Dendritic cell treated with granulocyte-macrophage colony-stimulating factor and Interleukin-4, amounts not matched to agents 40 ng/mL and 50 ng/mL, for 4 days (primary cell): Measurements from ENCODE around the gene CALHM2.
A peak's percentile ranks its signal among the peaks of the same experiment; 100 is the strongest.

ENCODE experiments used
- H3K27ac Mint-ChIP-seq: one replicate; pipeline ENCODE4 v1.8.0; 2022; ENCODE audit warnings: mild to moderate bottlenecking, mixed read lengths
- H3K27me3 Mint-ChIP-seq: one replicate; pipeline ENCODE4 v1.8.0; 2022; ENCODE audit warnings: mild to moderate bottlenecking, mixed read lengths
- H3K36me3 Mint-ChIP-seq: one replicate; pipeline ENCODE4 v1.8.0; 2022; ENCODE audit warnings: low read depth, mixed read lengths
- H3K4me1 Mint-ChIP-seq: one replicate; pipeline ENCODE4 v1.8.0; 2022; ENCODE audit warnings: low read depth, mixed read lengths
- H3K4me3 Mint-ChIP-seq: one replicate; pipeline ENCODE4 v1.8.0; 2022; ENCODE audit warnings: mild to moderate bottlenecking, moderate library complexity, mixed read lengths
- H3K9me3 Mint-ChIP-seq: one replicate; pipeline ENCODE4 v1.8.0; 2022; ENCODE audit warnings: mixed read lengths
- intact Hi-C: fragments of 100-400 bp; cut with micrococcal nuclease; formaldehyde crosslinking; loops from one replicate; pipeline ENCODE4 v1.15.0; 2022

The CALHM2 gene

DNA sequence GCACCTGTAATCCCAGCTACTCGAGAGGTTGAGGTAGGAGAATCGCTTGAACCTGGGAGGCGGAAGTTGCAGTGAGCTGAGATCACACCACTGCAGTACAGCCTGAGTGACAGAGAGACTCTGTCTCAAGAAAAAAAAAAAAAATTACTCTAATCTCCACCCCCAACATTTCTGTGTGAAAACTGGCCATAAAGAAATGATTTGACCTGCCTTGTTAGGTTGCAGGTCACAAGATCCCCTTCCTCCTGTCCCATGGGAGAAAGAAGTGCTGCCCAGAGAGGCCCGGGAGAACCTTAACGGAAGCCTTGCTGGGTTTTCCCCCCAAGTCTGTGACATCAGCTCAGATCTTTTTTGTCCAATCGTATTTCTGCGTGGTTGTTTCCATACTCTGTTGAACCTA lies 15.2 kb upstream of the CALHM2 start:
- intact Hi-C loops = no loop called here
- H3K4me1 Mint-ChIP-seq = peaks cover 82% of the 10 kb centered on the region
- no peak overlapping the region for H3K4me3 Mint-ChIP-seq
- H3K27ac Mint-ChIP-seq = peak overlapping the region; percentile 65
- no peaks in the 10 kb centered on the region for H3K9me3 Mint-ChIP-seq
- no peaks in the 10 kb centered on the region for H3K36me3 Mint-ChIP-seq
- H3K27me3 Mint-ChIP-seq = no peaks in the 10 kb centered on the region

DNA sequence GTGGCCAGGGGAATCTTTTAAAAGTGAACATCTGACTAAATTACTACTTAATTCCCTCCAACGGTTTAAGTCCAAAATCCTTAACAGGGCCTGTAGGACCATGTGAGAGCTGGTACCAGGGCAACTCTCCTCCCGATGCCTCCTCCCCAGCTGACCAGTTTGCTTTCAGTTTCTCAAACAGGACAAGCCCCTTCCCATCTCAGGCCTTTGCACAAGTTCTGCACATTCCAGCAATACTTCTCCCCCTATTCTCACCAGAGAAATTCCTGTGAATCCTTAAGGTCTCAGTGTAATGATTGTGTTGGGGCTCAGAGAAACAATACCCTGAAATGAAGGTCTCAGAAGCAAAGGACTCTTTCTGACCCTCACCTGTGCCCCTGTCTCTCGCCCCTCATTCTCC lies 14.6 kb upstream of the CALHM2 start:
- no peaks in the 10 kb centered on the region for H3K27me3 Mint-ChIP-seq
- H3K9me3 Mint-ChIP-seq = no peaks in the 10 kb centered on the region
- peak overlapping the region; percentile 65 for H3K27ac Mint-ChIP-seq
- H3K4me1 Mint-ChIP-seq = peaks cover 75% of the 10 kb centered on the region
- H3K4me3 Mint-ChIP-seq = no peak overlapping the region
- intact Hi-C loops = no loop called here
- no peaks in the 10 kb centered on the region for H3K36me3 Mint-ChIP-seq

DNA sequence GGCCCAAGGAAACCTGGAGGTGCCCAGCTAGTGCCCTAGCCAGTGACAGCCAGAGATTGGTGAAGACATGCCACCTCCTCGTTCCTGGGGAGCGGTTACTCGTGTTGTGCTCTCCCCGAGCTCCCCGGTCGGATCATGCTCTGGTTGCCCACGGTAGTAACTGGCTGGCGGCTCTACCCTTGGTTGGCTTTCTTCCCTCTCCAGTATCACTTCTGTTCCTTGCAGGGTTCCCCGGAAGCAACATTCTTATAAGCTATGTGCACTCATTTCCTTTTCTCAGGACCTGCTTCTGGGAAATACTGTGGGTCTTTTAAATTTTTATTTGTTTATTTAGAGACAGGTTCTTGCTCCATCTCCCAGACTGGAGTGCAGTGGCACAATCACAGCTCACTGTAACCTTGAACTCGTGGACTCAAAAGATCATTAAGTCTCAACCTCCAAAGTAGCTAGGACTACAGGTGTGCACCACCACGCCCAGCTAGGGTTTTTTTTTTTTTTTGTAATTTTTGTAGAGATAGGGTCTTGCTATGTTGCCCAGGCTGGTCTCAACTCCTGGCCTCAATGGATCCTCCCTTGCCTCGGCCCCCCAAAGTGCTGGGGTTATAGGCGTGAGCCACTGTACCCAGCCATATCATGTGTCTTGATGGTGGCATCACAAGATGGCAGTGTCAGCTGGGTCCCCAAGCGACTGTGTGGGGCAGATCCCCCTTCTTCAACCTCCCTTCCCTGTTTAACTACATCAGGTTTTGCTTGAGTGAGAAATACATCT lies 13.4 kb upstream of the CALHM2 start:
- intact Hi-C loops = no loop called here
- no peaks in the 10 kb centered on the region for H3K27me3 Mint-ChIP-seq
- no peaks in the 10 kb centered on the region for H3K9me3 Mint-ChIP-seq
- peak overlapping the region; percentile 77 for H3K27ac Mint-ChIP-seq
- no peaks in the 10 kb centered on the region for H3K36me3 Mint-ChIP-seq
- peak overlapping the region; percentile 33 for H3K4me3 Mint-ChIP-seq
- H3K4me1 Mint-ChIP-seq = peaks cover 64% of the 10 kb centered on the region

DNA sequence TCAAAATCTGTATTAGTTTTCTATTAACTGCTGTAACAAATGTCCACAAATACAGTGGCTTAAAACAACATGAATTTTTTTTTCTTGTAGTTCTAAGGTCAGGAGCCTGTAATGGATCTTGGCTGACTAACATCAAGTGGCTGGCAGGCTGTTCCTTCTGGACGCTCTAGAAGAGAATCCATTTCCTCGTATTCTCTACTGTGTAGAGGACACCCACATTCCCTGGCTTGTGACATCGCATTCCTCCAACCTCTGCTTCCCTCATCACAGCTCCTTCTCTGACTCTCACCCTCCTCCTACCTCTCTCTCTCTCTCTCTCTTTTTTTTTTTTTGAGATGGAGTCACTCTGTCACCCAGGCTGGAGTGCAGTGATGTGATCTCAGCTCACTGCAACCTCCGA lies 11.3 kb upstream of the CALHM2 start:
- Mint-ChIP-seq H3K27me3 (no peaks in the 10 kb centered on the region), H3K9me3 (no peaks in the 10 kb centered on the region), H3K36me3 (no peaks in the 10 kb centered on the region), H3K27ac (peak overlapping the region; percentile 43), H3K4me3 (no peak overlapping the region), H3K4me1 (peaks cover 61% of the 10 kb centered on the region)
- intact Hi-C loops = no loop called here

DNA sequence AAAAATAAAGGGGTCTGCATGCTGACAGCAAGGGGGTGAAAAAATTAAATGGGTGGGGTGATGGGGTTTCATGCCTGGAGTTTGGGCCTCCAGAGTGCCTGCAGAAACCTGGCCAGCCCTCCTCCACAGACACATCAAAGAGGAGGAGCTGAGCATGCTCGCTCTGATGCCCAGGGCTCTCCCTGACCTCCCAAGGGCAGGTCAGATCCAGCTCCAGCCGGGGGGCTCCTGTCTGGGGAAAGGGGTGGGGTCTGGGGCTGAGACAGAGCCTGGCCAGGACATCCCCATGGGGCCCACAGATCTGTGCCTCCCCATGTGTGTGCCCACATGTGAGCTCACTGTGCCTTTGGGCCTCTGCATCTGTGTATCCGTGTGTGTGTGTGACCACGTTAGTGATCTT lies 7.4 kb upstream of the CALHM2 start:
- Mint-ChIP-seq H3K4me1 (peaks cover 35% of the 10 kb centered on the region), H3K36me3 (no peaks in the 10 kb centered on the region), H3K27me3 (no peaks in the 10 kb centered on the region), H3K27ac (no peak overlapping the region), H3K4me3 (no peak overlapping the region), H3K9me3 (no peaks in the 10 kb centered on the region)
- intact Hi-C loops = no loop called here

DNA sequence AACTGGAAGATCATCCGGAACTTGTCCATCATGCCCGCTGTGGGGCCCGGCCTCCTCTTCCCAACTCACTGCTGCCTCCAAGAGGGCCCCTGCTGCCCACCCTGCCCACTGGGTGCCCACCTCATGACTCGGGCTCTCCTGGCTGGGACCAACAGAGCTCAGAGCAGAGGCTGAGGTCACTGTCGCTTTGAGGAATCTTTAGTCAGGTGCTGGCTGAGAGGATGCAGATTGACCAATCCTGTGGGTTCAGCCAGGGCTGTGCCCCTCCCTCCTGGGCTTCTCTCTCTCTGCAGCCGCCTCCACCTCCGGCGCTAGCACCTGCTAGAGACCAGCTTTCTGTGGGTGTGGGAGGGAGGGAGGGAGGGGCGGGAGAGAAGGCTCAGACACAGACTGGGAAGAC lies 6.5 kb upstream of the CALHM2 start, which contains the start of gene CALHM1:
TSS of gene CALHM1 (minus strand) at position 181 of the 400 bp plus-strand sequence. CDS start at position 32, 149 bp downstream.
- H3K27me3 Mint-ChIP-seq = no peaks in the 10 kb centered on the region
- no peaks in the 10 kb centered on the region for H3K9me3 Mint-ChIP-seq
- peaks cover 30% of the 10 kb centered on the region for H3K4me1 Mint-ChIP-seq
- no peaks in the 10 kb centered on the region for H3K36me3 Mint-ChIP-seq
- no peak within 1 kb of the TSS for H3K27ac Mint-ChIP-seq
- H3K4me3 Mint-ChIP-seq = no peak within 1 kb of the TSS
- intact Hi-C loops = no loop called here

DNA sequence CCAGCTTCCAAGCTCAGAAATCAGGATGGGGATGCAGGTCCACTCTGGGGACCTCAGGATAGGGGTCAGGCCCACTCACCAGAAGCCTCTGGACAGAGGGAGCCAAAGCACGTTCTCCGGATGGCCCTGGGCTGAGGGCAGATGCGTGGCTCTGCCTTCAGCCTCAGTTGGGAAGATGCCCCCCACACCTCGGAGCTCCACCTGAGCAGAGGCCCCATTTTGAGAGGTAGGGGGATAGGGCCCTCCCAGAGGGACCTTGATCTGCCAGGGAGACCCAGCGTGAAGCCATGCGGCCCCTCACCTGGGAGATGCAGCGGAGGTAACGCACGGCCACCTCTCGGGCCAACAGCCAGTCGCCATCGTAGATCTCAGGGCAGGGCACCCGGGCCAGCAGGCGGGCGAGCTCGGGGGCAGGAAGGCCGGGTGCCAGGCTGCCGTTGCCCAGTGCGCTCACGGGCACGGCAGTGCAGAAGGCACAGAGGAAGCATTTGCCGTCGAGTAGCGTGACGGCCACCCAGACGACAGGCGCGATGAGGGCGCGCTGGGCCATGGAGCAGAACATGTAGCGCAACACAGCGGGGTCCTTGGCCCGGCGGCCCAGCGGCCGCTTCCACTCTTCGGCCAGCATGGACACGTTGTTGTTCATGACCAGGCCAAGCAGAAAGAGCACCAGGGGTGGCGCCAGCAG lies 5.9 kb upstream of the CALHM2 start:
- Mint-ChIP-seq H3K27ac (no peak overlapping the region), H3K4me3 (no peak overlapping the region), H3K4me1 (peaks cover 30% of the 10 kb centered on the region), H3K36me3 (no peaks in the 10 kb centered on the region), H3K9me3 (no peaks in the 10 kb centered on the region), H3K27me3 (no peaks in the 10 kb centered on the region)
- intact Hi-C loops = no loop called here

DNA sequence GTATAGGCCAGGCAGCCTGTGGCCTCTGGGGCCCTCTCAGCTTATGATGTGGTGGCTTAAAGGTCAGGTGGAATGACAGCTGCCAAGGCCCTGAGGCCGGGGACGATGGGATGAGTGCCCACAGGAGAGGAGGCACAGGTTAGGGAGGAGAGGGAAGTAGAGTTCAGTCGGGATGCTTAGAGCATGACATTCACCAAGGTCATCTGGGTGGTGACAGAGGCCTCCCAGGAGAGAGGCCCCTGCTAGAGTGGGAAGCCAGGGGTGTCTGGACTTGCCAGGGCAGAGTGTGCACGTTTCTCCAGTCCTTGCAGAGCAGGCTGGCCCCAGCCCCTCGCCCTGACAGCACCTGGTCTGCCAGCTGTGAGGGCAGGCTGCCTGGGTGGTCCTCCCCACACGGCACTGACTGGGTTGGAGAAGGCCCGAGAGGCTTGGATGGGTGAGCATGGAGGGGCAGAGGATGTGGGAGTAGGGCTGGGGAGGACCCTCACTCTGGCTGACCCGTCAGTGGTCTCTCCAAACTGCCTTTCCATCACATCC lies 5.1 kb upstream of the CALHM2 start:
- Mint-ChIP-seq H3K27me3 (no peaks in the 10 kb centered on the region), H3K4me3 (no peak overlapping the region)
- intact Hi-C loops = no loop called here

DNA sequence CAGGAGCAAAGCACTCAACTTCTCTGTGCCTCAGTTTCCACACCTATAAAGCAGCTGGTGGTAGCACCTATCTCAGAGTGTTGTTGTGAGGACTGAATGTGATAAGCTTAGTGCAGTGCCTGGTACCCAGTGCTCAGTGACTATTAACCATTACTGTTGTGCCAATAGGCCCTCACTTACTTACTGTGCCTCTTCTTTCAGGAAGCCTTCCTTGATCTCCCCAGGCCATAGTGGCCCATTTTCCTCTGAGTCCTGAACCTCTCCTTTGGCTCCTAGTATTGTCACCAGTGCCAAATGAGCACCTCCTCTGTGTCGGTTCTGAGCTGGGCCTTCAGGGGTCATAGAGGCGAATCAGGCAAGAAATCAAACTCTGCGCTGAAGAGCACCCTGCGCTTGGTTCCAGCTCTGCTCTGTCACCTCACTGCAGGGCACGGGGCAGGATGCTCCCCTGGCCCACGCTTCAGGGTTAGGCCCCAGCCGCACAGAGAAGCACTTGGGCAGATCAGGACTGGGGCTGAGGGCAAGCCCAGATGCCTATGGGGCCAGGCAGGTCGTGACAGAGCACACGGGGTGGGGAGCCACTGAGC lies 4.0 kb upstream of the CALHM2 start:
- intact Hi-C loops = no loop called here
- peaks cover 42% of the 10 kb centered on the region for H3K4me1 Mint-ChIP-seq
- H3K36me3 Mint-ChIP-seq = peaks cover 9% of the 10 kb centered on the region
- H3K27me3 Mint-ChIP-seq = no peaks in the 10 kb centered on the region
- no peaks in the 10 kb centered on the region for H3K9me3 Mint-ChIP-seq
- no peak overlapping the region for H3K27ac Mint-ChIP-seq
- H3K4me3 Mint-ChIP-seq = no peak overlapping the region

More for the DNA sequence above, 5.1 kb upstream of the CALHM2 start:
- Mint-ChIP-seq H3K4me1 (peaks cover 38% of the 10 kb centered on the region), H3K36me3 (peaks cover 1% of the 10 kb centered on the region), H3K27ac (peak overlapping the region; percentile 35), H3K9me3 (no peaks in the 10 kb centered on the region)

DNA sequence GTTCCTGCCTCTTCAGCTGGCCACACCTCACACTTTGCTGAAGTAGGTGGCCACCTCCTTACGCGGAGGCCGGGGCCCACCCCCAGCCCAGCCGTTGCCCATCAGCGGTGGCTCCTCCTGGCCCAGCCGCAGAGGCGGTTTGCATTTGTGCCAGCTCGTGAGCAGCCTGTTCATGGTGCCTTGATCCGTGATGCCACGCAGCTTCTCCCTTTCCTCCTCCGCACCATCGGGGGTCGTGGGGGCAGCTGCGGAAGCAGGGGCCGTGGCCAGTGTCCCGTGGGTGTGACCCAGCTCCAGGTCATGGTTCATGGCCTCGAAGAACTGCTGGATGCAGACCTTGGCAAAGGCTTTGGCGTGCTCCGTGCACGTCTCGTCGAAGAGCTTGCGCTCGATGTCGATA lies 3.1 kb upstream of the CALHM2 start:
- intact Hi-C loops = no loop called here
- Mint-ChIP-seq H3K36me3 (peaks cover 19% of the 10 kb centered on the region), H3K4me3 (no peak overlapping the region), H3K9me3 (no peaks in the 10 kb centered on the region), H3K4me1 (peaks cover 51% of the 10 kb centered on the region), H3K27ac (no peak overlapping the region), H3K27me3 (no peaks in the 10 kb centered on the region)

DNA sequence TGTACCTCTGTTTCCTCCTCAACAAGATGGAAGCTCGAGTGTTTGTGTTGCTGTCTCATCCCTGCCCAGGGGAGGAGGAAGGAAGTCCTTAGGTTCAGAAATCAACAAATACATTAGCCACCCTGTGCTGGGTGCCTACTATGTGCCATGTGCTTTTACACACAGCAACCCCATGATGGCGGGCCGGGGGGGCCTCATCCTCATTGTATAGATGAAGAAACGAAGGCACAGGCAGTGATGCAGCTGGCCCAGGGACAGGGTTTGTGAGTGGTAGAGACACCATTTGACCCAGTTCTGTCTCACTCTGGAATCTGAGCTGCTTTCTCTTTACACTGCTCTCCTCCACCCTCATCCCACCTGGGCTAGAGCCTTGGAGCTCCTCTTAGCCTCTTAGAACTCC lies 1.9 kb upstream of the CALHM2 start:
- intact Hi-C loops = no loop called here
- Mint-ChIP-seq H3K27ac (no peak overlapping the region), H3K4me1 (peaks cover 53% of the 10 kb centered on the region), H3K36me3 (peaks cover 31% of the 10 kb centered on the region), H3K9me3 (no peaks in the 10 kb centered on the region), H3K4me3 (no peak overlapping the region), H3K27me3 (no peaks in the 10 kb centered on the region)

DNA sequence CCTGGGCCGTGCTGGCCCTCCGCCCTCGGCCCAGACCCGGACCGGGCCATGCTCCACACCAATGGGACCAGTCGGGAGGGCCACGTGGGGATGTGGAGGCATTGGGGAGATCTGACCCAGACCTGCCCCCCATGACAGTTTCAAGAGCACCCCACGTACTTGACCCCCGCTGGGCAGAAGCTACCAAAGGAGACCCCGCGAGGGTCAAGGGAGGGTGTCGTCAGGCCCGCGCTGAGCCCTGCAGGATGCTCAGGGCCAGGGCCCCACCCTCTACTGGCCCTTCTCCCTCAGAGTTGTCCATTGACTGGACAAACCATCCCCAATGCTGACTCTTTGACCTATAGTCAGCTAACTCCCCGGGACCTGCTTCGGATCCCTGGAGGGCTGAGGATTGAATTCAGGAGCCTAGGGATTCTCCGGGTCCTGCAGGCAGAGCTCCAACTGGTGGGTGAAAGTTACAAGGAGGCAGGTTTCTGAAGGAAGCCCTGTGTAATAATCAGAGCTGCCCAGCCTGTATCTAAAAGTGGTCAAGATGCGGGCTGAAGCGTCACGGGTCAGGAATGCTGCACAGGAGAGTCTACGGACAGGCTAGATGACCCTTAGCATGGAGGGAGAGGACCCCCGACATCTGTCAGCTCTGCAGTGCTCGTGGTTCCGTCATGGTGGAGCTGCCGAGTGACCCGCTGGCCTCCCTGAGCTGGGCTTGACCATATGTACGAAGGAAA lies 498 bp upstream of the CALHM2 start:
- H3K9me3 Mint-ChIP-seq = no peaks in the 10 kb centered on the region
- H3K4me3 Mint-ChIP-seq = peak overlapping the region; percentile 95
- H3K27ac Mint-ChIP-seq = peak overlapping the region; percentile 88
- H3K4me1 Mint-ChIP-seq = peaks cover 55% of the 10 kb centered on the region
- intact Hi-C loops = no loop called here
- H3K27me3 Mint-ChIP-seq = no peaks in the 10 kb centered on the region
- peaks cover 44% of the 10 kb centered on the region for H3K36me3 Mint-ChIP-seq

DNA sequence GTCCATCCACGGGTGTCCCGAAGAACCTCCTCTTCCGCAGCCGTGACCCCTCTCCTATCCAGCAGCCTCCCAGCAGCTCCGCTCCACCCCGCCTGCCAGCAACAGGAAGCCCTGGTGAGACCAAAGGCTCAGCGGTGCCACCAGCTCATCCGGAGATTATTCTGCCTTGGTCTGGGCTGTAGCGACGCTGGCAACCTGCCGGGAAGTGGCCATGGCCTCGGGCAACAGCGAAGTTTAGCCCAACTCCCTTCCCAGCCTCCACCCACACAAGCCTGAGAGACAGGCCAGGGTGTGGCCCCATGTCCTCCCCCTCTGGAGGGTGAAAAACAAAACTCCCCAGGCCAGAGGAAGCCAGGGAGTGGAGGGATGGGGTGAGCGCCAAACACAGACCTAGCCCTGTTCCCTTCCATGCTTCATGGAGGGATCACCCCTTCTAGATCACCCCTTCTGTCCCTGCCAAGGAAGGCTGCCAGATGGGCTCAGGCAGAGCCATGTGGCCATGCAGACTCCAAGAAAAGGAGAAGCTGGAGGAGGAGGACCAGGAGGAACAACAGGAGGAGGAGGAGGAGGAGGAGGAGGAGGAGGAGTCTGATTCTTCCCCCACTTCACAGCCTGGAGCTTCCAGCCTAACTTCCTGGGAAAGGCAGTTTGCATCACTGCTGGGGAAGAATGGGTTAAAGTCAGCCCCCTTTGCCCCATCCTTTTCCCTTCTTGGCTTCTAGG lies 918 bp downstream of the CALHM2 start:
- H3K36me3 Mint-ChIP-seq = peaks cover 59% of the 10 kb centered on the region
- peak overlapping the region; percentile 95 for H3K4me3 Mint-ChIP-seq
- peaks cover 68% of the 10 kb centered on the region for H3K4me1 Mint-ChIP-seq
- peak overlapping the region; percentile 88 for H3K27ac Mint-ChIP-seq
- H3K9me3 Mint-ChIP-seq = no peaks in the 10 kb centered on the region
- intact Hi-C loops = no loop called here
- H3K27me3 Mint-ChIP-seq = no peaks in the 10 kb centered on the region
